ENCODE measurements around the gene ARCN1.
A peak's percentile ranks its signal among the peaks of the same experiment; 100 is the strongest.

Gene ARCN1

DNA sequence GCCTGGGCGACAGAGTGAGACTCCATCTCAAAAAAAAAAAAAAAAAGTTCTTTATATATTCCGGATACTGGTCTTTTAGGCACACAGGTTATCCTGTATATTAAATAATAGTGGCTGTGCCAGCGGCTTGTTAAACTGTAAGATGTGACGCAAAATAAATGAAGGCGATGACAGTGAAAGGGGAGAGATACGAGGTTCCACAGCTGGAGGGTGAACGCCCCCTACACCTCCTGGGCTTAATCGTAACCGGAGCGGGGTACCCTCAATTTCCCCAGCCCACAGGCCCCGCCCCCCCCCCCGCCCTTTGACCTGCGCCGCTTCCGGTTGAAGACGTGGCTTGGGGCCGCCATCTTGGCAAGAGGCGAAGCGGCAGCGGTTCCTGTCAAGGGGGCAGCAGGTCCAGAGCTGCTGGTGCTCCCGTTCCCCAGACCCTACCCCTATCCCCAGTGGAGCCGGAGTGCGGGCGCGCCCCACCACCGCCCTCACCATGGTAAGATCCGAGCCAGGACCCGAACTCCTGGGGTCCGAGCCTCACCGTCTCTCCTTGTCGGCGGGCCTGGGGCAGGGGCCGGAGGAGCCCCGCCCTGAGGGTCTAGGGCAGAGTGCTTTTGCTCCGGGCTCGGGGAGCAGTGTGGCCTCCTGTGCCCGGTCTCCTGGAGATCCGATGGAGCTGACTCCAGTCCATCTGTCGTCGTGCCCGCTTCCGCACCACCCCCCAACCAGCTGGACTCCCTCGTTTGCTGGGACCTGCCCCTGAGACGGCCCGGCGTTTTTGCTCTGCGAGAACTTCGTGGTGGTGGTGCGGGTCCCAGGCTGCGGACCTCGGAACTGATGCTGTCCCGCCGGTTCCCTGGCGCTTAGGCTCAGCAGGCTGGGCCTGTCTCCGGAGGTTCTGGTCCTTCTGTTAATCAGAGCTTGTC lies at the start of gene ARCN1:
TSS of gene ARCN1 (plus strand) at position 349 of the 920 bp plus-strand sequence. CDS start at position 488, 139 bp downstream.
- DNase-seq, result peak; percentile 86

GRCh38 chr11:118522571-118523072 lies 49.6 kb upstream of the ARCN1 start:
- DNase-seq, result no peak

DNA sequence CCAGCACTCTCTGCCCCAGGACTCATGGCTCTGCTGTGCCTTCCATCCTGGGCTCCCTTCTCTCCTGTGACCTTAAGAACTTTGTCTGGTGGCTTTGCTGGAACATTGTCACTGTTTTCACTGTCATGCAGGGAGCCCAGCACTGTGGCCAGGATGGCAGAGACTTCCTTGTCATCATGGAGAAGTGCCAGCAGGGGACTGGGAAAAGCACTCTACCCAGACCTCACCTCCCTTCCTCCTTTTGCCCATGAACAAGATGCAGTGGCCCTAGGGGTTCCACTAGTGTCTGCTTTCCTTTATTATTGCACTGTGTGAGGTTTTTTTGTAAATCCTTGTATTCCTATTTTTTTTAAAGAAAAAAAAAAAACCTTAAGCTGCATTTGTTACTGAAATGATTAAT lies 47.9 kb upstream of the ARCN1 start:
- DNase-seq, result no peak

- no peak for DNase-seq
Observed at GRCh38 chr11:118524757-118525470, 47.3 kb upstream of the ARCN1 start.

DNA sequence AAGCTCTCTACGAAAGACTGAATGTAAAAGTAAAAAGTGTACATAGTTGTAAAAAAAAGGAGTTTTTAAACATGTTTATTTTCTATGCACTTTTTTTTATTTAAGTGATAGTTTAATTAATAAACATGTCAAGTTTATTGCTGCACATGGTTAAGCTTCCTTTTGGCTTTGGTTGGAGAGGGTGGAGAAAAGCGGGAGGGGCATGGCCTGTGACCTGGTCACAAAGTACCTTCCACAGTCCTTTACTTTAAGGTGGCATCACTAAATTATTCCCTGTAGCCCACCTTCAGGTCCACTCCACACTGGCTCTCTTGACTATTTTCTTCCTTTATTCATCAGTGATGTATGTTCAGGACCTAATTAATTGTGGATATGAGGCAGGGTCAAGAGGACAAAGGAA lies 45.5 kb upstream of the ARCN1 start:
- DNase-seq, result no peak

GRCh38 chr11:118527109-118527508 lies 45.1 kb upstream of the ARCN1 start, which contains the start of gene TTC36:
Gene TTC36, plus strand, starts transcription at chr11:118527474. Its CDS starts 21 bp downstream, at chr11:118527495.
- no peak for DNase-seq

- DNase-seq, result no peak
Observed at GRCh38 chr11:118528511-118528910, 43.7 kb upstream of the ARCN1 start.

DNA sequence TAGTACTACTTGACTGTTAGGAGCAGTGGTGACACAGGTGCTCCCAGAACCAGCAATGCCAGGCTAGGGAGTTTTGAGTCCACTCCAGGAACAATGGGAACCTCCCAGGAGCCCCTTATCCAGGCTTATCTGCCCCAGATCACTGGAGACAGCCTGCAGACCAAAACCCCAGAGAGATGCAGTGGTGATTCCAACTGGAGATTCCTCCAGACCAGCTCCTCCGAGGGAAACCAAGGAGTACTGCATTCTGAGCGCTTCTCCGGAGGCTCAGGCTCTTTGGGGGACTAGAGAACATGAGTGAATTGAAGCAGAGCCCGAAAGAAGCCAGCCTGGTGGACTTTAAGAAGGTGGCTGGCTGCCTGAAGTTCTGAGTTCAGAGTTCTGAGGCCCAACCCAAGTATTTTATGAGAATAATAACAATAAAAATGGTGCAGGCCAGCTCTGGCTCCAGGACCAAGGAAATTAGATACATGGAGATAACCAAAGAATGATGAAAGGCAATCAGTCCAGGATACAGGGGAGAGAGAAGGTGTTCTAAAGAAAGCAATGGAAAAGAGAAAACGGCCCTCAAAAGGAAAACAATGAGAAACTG lies 42.5 kb upstream of the ARCN1 start:
- DNase-seq, result no peak

DNA sequence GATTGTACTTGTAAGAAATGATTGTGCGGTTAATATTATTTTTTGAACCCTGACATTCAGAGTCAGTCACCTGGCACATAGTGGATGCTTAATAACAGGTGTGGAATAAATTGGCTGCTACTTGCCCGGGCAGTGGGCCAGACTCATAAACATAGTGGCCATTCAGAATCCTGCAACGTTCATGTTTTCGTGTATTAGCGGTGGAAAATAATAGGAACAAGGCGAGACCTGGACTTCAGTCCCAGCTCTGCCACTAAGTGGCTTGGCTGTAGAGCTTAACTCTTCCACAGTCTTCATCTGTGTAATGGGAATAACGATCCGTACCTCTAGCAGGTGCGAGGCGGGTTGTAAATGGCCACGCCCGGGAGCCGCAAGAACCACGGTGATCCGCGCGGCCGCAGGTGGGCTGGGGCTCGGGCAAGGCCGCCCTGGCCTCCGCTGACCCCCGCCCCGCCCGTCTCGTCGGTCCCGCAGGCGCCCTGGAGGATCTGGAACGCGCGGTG lies 42.0 kb upstream of the ARCN1 start:
- DNase-seq, result no peak

DNA sequence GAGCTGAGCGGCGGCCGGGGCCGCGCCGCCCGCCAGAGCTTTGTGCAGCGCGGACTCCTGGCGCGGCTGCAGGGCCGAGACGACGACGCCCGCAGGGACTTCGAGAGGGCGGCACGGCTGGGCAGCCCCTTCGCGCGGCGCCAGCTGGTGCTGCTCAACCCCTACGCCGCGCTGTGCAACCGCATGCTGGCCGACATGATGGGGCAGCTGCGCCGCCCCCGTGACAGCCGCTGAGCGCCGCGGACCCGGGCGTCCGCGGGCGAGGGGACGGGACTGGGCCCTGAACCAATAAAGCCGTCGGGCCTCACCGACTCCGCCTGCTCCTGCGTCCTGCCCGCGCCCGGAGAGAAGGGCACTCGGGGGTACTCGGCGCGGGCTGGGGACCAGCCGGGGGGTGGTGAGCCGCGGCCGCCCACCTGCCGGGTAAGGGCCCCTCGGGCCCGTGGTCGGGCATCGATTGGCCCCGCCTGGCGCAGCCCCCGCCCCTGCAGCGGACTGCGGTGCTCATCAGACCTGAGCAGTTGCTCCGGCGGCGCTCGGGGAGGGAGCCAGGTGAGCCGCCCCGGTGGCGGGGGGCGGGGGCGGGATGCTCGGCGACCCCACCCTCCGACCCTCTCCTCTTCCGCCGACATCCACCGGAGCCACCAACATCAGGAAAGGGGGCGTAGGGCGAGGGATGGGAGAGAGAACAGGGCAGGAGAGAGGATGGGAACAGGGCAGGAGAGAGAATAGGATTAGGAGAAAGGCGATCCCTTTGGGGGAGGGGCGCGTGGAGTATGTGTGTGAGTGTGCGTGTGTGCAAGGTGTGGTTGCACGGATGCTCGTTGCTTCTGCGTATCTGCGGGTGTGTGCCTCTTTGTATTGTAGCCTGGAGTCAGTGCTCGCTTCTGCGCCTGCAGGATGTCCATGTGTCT lies 41.3 kb upstream of the ARCN1 start, which contains the start of gene TMEM25:
TSS of gene TMEM25 (plus strand) at position 510 of the 914 bp plus-strand sequence. CDS start 610 bp downstream, outside the sequence.
- peak; percentile 73 for DNase-seq

DNA sequence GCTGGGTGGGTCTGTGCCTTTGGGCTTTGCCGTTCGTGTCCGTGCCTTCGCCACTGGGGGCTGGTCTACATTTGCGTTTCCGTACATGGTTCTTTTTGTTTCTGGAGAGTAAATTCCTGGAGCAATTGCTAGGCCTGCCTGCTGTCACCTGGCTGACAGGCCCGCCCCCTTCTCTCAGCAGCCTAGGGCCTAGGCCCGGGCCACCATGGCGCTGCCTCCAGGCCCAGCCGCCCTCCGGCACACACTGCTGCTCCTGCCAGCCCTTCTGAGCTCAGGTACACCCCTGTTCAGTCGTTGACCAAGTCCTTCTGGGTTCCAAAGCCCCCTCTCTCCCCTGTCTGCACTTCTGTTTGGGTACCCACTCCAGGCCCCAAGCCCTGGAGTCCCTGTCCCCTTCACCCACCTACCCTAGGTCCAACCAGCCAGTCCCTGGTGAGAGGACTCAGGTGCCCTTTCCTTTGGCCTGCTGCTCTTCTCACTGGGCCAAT lies 40.6 kb upstream of the ARCN1 start:
- DNase-seq, result no peak

- no peak for DNase-seq
Observed at GRCh38 chr11:118532091-118532490, 40.1 kb upstream of the ARCN1 start.

DNA sequence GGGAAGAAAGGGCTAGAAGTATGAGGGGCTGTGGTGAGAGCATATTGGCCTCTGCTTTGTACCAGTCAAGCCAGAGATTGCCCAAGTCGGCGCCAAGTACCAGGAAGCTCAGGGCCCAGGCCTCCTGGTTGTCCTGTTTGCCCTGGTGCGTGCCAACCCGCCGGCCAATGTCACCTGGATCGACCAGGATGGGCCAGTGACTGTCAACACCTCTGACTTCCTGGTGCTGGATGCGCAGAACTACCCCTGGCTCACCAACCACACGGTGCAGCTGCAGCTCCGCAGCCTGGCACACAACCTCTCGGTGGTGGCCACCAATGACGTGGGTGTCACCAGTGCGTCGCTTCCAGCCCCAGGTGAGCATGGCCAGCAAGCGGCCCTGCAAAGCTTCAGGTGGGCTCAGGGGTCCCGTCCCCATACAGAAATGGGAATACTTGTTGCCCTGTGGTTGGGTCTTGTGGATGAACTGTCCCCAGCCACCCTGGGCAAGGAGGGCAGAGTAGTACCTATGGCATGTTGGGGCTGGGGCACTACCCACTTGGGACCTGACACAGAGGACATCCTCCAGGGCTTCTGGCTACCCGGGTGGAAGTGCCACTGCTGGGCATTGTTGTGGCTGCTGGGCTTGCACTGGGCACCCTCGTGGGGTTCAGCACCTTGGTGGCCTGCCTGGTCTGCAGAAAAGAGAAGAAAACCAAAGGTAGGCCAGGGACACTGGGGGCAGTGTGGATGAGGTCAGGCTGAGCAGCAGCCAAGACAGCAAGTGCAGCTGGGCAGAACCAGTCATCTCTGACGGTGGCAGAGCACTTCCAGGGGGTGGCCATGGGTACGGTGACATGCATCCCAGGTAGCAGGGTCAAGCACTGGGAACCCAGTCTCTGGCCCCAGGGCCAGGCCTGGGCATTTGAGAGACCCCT lies 39.1 kb upstream of the ARCN1 start:
- no peak for DNase-seq

DNA sequence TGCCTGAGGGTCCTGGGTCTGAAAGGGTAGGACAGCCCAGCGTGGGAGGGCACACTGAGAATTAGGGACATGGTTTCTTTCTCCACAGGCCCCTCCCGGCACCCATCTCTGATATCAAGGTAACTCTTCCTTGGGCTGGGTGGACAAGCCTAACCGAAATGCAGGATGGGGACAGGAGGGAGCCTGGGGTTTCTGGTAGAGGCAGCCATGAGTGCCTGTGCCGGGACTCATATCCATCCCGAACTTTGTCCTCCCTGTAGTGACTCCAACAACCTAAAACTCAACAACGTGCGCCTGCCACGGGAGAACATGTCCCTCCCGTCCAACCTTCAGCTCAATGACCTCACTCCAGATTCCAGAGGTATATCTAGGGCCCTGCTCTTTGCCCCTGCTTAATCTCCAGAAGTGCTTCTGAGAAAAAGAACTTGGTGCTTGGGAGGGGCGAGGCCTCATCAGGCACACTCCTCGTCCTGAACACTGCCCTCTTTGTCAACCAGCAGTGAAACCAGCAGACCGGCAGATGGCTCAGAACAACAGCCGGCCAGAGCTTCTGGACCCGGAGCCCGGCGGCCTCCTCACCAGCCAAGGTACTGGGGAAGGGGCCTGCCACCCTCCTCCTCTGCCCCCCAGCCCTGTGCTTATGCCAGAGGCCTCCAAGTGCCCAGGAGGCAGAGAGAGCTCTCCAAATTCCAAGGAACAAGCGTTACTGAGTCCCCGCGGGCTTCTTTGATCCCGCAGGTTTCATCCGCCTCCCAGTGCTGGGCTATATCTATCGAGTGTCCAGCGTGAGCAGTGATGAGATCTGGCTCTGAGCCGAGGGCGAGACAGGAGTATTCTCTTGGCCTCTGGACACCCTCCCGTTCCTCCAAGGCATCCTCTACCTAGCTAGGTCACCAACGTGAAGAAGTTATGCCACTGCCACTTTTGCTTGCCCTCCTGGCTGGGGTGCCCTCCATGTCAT lies 38.2 kb upstream of the ARCN1 start:
- no peak for DNase-seq

GRCh38 chr11:118535261-118535660 lies 36.9 kb upstream of the ARCN1 start:
- no peak for DNase-seq

GRCh38 chr11:118536726-118537125 lies 35.5 kb upstream of the ARCN1 start:
- DNase-seq, result no peak

- no peak for DNase-seq
Observed at GRCh38 chr11:118537409-118537980, 34.7 kb upstream of the ARCN1 start.

- no peak for DNase-seq
Observed at GRCh38 chr11:118544010-118544646, 28.1 kb upstream of the ARCN1 start.
